ENCODE results near the gene ALKBH4.

Gene ALKBH4

DNA sequence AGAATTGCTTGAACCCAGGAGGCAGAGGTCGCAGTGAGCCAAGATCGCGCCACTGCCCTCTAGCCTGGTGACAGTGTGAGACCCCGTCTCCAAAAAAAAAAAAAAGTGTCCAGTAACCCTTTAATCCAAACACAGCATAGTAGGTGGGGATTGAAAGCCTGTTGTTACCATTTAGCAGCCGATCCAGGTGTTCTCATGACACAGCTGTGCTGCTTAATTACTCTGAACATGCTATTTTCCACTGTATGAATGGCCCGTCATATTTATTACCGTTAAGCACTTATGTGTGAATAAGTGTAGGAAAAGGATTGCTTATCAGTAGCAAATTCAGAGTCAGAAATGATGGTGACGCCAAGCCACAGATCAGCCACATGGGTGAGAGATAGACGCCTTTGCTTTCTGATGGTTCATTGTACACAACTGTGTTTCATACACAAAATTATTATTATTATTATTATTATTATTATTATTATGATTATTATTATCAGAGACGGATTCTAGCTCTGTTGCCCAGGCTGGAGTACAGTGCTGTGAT is 42.9 kb downstream of the ALKBH4 start:
- Mint-ChIP-seq H3K9me3 (no peaks in the 10 kb centered on the region), H3K27me3 (ENCODE audit: low read depth, poor library complexity) (no peaks in the 10 kb centered on the region), H3K4me3 (no peak overlapping the region), H3K36me3 (ENCODE audit: low read depth) (peaks cover 63% of the 10 kb centered on the region), H3K4me1 (peaks cover 32% of the 10 kb centered on the region), H3K27ac (no peak overlapping the region)
- TF ChIP-seq, protein P1, sequence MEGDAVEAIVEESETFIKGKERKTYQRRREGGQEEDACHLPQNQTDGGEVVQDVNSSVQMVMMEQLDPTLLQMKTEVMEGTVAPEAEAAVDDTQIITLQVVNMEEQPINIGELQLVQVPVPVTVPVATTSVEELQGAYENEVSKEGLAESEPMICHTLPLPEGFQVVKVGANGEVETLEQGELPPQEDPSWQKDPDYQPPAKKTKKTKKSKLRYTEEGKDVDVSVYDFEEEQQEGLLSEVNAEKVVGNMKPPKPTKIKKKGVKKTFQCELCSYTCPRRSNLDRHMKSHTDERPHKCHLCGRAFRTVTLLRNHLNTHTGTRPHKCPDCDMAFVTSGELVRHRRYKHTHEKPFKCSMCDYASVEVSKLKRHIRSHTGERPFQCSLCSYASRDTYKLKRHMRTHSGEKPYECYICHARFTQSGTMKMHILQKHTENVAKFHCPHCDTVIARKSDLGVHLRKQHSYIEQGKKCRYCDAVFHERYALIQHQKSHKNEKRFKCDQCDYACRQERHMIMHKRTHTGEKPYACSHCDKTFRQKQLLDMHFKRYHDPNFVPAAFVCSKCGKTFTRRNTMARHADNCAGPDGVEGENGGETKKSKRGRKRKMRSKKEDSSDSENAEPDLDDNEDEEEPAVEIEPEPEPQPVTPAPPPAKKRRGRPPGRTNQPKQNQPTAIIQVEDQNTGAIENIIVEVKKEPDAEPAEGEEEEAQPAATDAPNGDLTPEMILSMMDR (IDR thresholded peaks at IDR 0.05), result no peak
- DNase-seq, result no peak

DNA sequence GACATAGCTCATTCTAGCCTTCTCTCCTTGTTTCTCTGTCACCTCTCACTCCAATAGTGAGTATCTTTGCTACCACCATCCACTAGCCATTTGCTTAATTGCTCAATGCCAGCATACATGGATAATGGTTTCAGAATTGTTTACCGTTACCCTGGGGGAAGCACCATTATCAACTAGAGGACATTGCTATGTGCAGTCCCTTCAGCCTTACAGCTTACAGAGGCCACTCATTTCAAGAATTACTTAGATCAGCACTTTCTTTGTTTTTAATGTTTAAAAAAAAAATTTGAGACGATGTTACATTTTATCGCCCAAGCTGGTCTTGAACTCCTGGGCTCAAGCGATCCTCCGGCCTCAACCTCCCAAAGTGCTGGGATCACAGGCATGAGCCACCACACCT is 46.1 kb downstream of the ALKBH4 start:
- Mint-ChIP-seq H3K27me3 (ENCODE audit: low read depth, poor library complexity) (no peaks in the 10 kb centered on the region), H3K4me1 (peaks cover 6% of the 10 kb centered on the region), H3K4me3 (no peak overlapping the region), H3K27ac (no peak overlapping the region), H3K36me3 (ENCODE audit: low read depth) (peaks cover 61% of the 10 kb centered on the region), H3K9me3 (no peaks in the 10 kb centered on the region)
- DNase-seq, result no peak
- TF ChIP-seq, protein P1 (IDR thresholded peaks at IDR 0.05), result no peak

DNA sequence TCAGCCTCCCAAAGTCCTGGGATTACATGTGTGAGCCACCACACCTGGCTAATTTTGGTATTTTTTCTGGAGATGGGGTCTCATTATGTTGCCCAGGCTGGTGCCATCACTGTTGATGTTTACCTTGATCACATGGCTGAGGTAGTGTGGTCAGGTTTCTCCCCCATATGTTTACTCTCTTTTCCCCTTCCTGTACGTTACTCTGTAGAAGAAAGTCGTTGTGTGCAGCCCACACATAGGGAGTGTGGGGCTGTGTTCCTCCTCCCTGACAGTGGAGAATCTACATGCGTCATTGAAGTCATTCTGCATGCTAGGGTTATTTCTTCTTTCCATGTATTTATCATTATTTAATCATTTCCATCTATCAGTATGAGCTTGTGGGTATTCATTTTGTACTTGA is 47.6 kb downstream of the ALKBH4 start:
- H3K27ac Mint-ChIP-seq, result peak overlapping the region; percentile 52
- H3K4me3 Mint-ChIP-seq, result no peak overlapping the region
- H3K27me3 Mint-ChIP-seq (ENCODE audit: low read depth, poor library complexity), result no peaks in the 10 kb centered on the region
- TF ChIP-seq, protein P1 (IDR thresholded peaks at IDR 0.05), result no peak
- H3K36me3 Mint-ChIP-seq (ENCODE audit: low read depth), result peaks cover 72% of the 10 kb centered on the region
- peaks cover 5% of the 10 kb centered on the region for H3K4me1 Mint-ChIP-seq
- no peak for DNase-seq
- H3K9me3 Mint-ChIP-seq, result no peaks in the 10 kb centered on the region

DNA sequence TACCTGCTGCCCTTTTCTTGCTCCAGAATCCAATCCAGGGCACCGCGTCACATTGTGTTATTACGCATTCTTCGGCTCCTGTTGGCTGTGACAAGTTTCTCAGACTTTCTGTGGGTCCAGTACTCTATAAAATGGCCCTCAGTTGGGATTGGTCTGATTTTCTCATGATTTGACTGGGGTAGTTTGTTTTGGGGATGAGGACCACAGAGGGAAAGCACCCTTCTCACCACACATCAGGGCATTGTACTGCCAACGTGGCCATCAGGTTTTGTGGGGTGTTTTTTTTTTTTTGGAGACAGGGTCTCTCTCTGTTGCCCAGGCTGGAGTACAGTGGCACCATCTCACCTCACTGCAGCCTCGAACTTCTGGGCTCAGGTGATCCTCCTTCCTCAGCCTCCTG is 48.3 kb downstream of the ALKBH4 start:
- no peaks in the 10 kb centered on the region for H3K9me3 Mint-ChIP-seq
- TF ChIP-seq, protein P1 (IDR thresholded peaks at IDR 0.05), result no peak
- DNase-seq, result no peak
- H3K27ac Mint-ChIP-seq, result no peak overlapping the region
- peaks cover 5% of the 10 kb centered on the region for H3K4me1 Mint-ChIP-seq
- H3K4me3 Mint-ChIP-seq, result no peak overlapping the region
- peaks cover 79% of the 10 kb centered on the region for H3K36me3 Mint-ChIP-seq (ENCODE audit: low read depth)
- no peaks in the 10 kb centered on the region for H3K27me3 Mint-ChIP-seq (ENCODE audit: low read depth, poor library complexity)

DNA sequence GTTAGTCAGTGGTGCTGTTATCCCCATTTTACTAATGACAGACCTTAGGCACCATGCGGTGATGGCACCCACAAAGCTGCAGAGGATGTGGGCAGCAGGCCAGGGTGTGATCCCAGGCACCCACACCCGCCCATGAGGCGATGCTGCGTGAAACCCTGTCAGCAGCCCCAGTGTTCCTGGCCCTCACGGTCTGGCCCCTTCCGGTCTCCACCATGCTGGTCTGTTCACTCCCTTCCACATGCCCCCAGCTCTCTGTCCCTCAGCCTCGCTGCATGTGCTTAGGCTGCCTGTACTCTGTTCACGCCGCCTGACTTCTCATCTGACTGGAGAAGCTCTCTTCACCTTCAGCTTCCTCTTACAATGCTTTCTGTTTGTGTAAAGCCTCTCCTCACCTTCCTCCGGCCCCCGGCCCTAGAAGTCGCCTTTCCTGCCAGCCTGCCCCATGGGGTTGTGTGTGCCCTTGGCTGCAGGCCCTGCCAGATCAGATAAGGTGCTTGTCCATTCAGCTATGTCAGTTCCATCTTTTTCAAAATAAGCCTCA is 48.9 kb downstream of the ALKBH4 start:
- H3K27ac Mint-ChIP-seq, result peak overlapping the region; percentile 72
- H3K27me3 Mint-ChIP-seq (ENCODE audit: low read depth, poor library complexity), result no peaks in the 10 kb centered on the region
- H3K9me3 Mint-ChIP-seq, result peaks cover 1% of the 10 kb centered on the region
- peaks cover 80% of the 10 kb centered on the region for H3K36me3 Mint-ChIP-seq (ENCODE audit: low read depth)
- DNase-seq, result no peak
- H3K4me3 Mint-ChIP-seq, result no peak overlapping the region
- peaks cover 5% of the 10 kb centered on the region for H3K4me1 Mint-ChIP-seq
- TF ChIP-seq, protein P1 (IDR thresholded peaks at IDR 0.05), result no peak

DNA sequence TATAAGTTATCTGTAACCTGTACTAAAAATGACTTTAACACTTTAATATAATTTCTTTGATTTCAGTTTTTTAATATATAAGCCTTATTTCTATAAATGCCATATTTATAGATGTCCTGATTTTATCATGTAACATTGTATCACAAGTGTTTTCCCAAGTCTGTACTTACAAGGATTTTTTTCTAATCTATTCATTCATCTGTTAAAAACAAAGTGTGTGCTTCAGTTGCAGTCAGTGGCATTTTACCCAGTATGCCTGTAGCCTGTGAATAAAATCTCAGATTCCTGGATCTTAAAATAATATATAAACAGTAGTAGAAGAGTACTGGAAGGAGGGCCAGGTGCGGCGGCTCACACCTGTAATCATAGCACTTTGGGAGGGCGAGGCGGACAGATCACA is 51.1 kb downstream of the ALKBH4 start:
- DNase-seq, result no peak
- TF ChIP-seq, protein P1 (IDR thresholded peaks at IDR 0.05), result no peak
- Mint-ChIP-seq H3K4me1 (peaks cover 5% of the 10 kb centered on the region), H3K27me3 (ENCODE audit: low read depth, poor library complexity) (no peaks in the 10 kb centered on the region), H3K4me3 (no peak overlapping the region), H3K27ac (no peak overlapping the region), H3K36me3 (ENCODE audit: low read depth) (peaks cover 82% of the 10 kb centered on the region), H3K9me3 (peaks cover 20% of the 10 kb centered on the region)

All from nephron progenitor cell (in vitro differentiated cells).